BE2C (cell line): Measurements from ENCODE around the gene HSPA12A.

Experiments used
- DNase-seq: peaks from one replicate; pipeline ENCODE4 v3.0.0-alpha.2; 2020
- H3K27me3 ChIP-seq: fragments of 250-450 bp; sonication (Bioruptor Pico); 2 replicates; pipeline ENCODE4 v1.5.1; 2020; ENCODE audit warnings: mild to moderate bottlenecking
- H3K36me3 ChIP-seq: fragments of 250-450 bp; sonication (Bioruptor Pico); 2 replicates; pipeline ENCODE4 v1.5.1; 2020; ENCODE audit warnings: mild to moderate bottlenecking
- H3K4me1 ChIP-seq: fragments of 250-450 bp; sonication (Bioruptor Pico); 2 replicates; pipeline ENCODE4 v1.5.1; 2020
- H3K4me3 ChIP-seq: 2 replicates; pipeline ENCODE4 v1.5.1; 2011; ENCODE audit warnings: low read depth, low read length
- H3K9me3 ChIP-seq: fragments of 250-450 bp; sonication (Bioruptor Pico); 2 replicates; pipeline ENCODE4 v1.5.1; 2020
- CTCF ChIP-seq: IDR thresholded peaks from 2 replicates; pipeline ENCODE4 v1.5.1; 2012; ENCODE audit warnings: mild to moderate bottlenecking, low read depth, low read length

Gene HSPA12A

GRCh38 chr10:116760919-116761318 lies 18.6 kb upstream of the HSPA12A start:
- DNase-seq, result no peak
- Histone ChIP-seq H3K9me3 (no peaks in the 10 kb centered on the region), H3K4me3 (no peak overlapping the region), H3K27me3 (no peaks in the 10 kb centered on the region), H3K4me1 (no peaks in the 10 kb centered on the region), H3K36me3 (no peaks in the 10 kb centered on the region)
- no peak for TF ChIP-seq CTCF

- no peaks in the 10 kb centered on the region for H3K27me3 ChIP-seq
- no peaks in the 10 kb centered on the region for H3K9me3 ChIP-seq
- DNase-seq, result no peak
- TF ChIP-seq CTCF, result no peak
- no peaks in the 10 kb centered on the region for H3K36me3 ChIP-seq
- H3K4me3 ChIP-seq, result no peak overlapping the region
- H3K4me1 ChIP-seq, result no peaks in the 10 kb centered on the region
Measured at GRCh38 chr10:116757246-116757645, 14.9 kb upstream of the HSPA12A start.

DNA sequence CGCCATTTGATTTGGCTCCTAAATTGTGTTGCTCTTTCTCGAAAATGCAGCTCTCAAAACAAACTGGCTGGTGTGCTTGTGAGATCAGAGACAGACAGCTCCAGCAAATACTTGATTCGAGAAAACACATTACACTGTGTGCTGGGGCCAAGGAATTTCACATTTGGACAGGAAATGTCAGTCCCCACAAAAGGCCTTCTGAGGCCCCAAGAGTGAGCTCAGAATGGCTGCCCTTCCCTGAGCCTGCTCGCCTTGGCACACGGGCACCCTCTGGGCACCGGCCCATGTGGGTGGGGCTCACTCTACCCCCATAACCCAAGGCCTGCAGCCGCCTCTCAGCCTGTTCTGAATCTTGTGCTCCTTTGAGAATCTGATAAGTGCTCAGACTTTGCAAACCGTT lies 13.9 kb upstream of the HSPA12A start:
- no peak for DNase-seq
- no peaks in the 10 kb centered on the region for H3K27me3 ChIP-seq
- H3K4me1 ChIP-seq, result no peaks in the 10 kb centered on the region
- no peak for TF ChIP-seq CTCF
- H3K36me3 ChIP-seq, result no peaks in the 10 kb centered on the region
- H3K9me3 ChIP-seq, result no peaks in the 10 kb centered on the region
- no peak overlapping the region for H3K4me3 ChIP-seq

- Histone ChIP-seq H3K4me3 (no peak overlapping the region), H3K9me3 (no peaks in the 10 kb centered on the region), H3K36me3 (no peaks in the 10 kb centered on the region), H3K27me3 (no peaks in the 10 kb centered on the region), H3K4me1 (no peaks in the 10 kb centered on the region)
- DNase-seq, result peak; percentile 47
- TF ChIP-seq CTCF, result no peak
Measured at GRCh38 chr10:116753759-116754158, 11.4 kb upstream of the HSPA12A start.

DNA sequence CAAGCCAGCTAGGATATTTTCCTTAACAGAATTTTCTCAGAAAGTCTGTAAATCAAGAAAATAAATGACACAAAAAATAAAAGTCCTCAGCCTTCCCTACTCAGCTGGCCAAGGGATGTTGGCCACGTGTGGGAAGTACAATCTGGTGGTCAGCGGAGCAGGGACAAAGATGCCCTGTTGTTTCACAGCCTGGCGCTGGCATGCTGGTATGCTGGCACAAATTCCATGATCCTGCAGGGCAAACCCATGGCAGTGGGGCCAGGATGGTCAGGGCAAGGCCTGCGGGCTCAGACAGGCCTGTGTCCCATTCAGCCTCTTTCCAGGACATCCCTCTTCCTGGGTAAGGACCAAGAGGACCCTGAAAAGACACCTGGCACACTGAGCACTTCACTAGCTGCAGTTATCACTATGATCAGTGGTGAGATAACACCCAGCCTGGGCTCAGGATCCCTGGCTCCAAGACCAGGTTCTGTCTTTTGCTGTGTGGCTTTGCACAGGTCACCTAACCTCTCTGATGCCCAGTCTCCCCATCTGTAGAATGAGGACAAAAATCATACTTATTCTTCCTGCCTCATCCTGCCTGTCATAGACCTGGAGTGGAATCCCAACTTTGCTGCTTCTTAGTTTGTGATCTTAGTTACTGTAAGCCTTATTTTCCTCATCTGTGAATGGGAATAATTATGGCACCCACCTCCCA lies 10.8 kb upstream of the HSPA12A start:
- Histone ChIP-seq H3K4me1 (no peaks in the 10 kb centered on the region), H3K4me3 (no peak overlapping the region), H3K9me3 (no peaks in the 10 kb centered on the region), H3K36me3 (no peaks in the 10 kb centered on the region), H3K27me3 (no peaks in the 10 kb centered on the region)
- no peak for TF ChIP-seq CTCF
- DNase-seq, result no peak

- no peak for DNase-seq
- no peaks in the 10 kb centered on the region for H3K4me1 ChIP-seq
- TF ChIP-seq CTCF, result no peak
- no peaks in the 10 kb centered on the region for H3K9me3 ChIP-seq
- no peaks in the 10 kb centered on the region for H3K36me3 ChIP-seq
- no peak overlapping the region for H3K4me3 ChIP-seq
- no peaks in the 10 kb centered on the region for H3K27me3 ChIP-seq
Measured at GRCh38 chr10:116752563-116752962, 10.2 kb upstream of the HSPA12A start.
